ENCODE data around the gene FUT6.

Gene FUT6

DNA sequence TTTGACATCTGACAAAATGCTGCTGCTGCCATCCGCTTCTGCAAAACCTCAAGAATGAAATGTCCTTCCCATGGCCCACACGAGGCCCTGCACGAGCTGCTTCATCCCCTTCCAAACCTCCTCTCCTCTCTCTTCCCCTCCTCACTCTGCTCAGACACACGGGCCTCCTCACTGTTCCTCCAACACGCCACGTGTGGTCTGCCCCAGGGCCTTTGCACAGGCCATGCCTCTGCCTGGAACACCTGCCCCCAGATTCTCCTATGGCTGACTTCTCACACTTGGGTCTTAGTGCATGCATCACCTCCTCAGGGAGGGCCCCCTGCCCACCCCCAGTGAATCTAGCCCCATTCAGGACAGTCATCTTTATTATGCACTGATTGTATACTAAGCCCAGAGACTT lies 18.7 kb downstream of the FUT6 start:
- Histone ChIP-seq H3K9me3 (replicated peaks; ENCODE audit: insufficient read depth, low read length) (no peaks in the 10 kb centered on the region), H3K4me1 (ENCODE audit: low read length) (no peaks in the 10 kb centered on the region), H3K4me2 (ENCODE audit: low read depth, low read length) (no peak overlapping the region), H3K79me2 (ENCODE audit: low read length) (no peaks in the 10 kb centered on the region), H3K36me3 (replicated peaks; ENCODE audit: insufficient read depth, low read length) (no peaks in the 10 kb centered on the region), H3K9me2 (replicated peaks; ENCODE audit: insufficient read depth, low read length) (no peaks in the 10 kb centered on the region), H3K27ac (ENCODE audit: low read length) (no peak overlapping the region), H2AFZ (ENCODE audit: low read length) (no peak overlapping the region), H3K4me3 (ENCODE audit: low read length) (no peak overlapping the region), H4K20me1 (ENCODE audit: insufficient read depth, low read length) (no peaks in the 10 kb centered on the region), H3F3A (ENCODE audit: insufficient read depth, low read length) (no peaks in the 10 kb centered on the region), H3K9ac (ENCODE audit: low read length) (no peak overlapping the region), H3K27me3 (replicated peaks; ENCODE audit: insufficient read depth, low read length) (peaks cover 38% of the 10 kb centered on the region)
- TF ChIP-seq EZH2 (optimal IDR thresholded peaks at IDR 0.05; ENCODE audit: low read depth, low read length) (no peak), EZH2phosphoT487 (IDR thresholded peaks at IDR 0.05; ENCODE audit: low read length) (no peak), CTCF (IDR thresholded peaks at IDR 0.05; ENCODE audit: low read length) (no peak)
- no peak for DNase-seq

DNA sequence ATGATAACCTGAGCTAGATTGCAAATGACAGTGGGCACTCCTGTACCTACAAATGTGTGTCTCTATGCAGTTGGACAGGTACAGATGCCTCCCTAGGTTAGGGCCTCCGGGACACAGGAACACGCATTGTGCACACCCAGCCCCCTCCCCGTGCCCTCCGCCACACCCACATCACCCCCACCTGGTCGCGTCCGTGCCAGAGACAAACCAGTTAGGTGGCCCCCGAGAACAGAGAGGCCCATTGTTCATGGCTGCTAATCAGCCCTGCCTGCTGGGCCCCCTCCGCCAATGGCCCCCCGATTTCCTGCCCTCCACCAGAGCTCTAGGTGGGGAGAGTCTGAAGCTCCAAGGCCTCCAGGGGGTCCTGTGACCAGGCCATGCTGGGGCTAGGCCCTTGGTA lies 20.9 kb downstream of the FUT6 start:
- H2AFZ ChIP-seq (ENCODE audit: low read length) = no peak overlapping the region
- H3F3A ChIP-seq (ENCODE audit: insufficient read depth, low read length) = no peaks in the 10 kb centered on the region
- no peaks in the 10 kb centered on the region for H3K4me1 ChIP-seq (ENCODE audit: low read length)
- no peak overlapping the region for H3K4me3 ChIP-seq (ENCODE audit: low read length)
- no peaks in the 10 kb centered on the region for H3K9me2 ChIP-seq (replicated peaks; ENCODE audit: insufficient read depth, low read length)
- H3K27me3 ChIP-seq (replicated peaks; ENCODE audit: insufficient read depth, low read length) = peaks cover 41% of the 10 kb centered on the region
- H3K4me2 ChIP-seq (ENCODE audit: low read depth, low read length) = no peak overlapping the region
- no peak overlapping the region for H3K27ac ChIP-seq (ENCODE audit: low read length)
- no peaks in the 10 kb centered on the region for H3K79me2 ChIP-seq (ENCODE audit: low read length)
- TF ChIP-seq EZH2 (optimal IDR thresholded peaks at IDR 0.05; ENCODE audit: low read depth, low read length) (no peak), CTCF (IDR thresholded peaks at IDR 0.05; ENCODE audit: low read length) (no peak), EZH2phosphoT487 (IDR thresholded peaks at IDR 0.05; ENCODE audit: low read length) (no peak)
- H4K20me1 ChIP-seq (ENCODE audit: insufficient read depth, low read length) = no peaks in the 10 kb centered on the region
- no peak for DNase-seq
- no peaks in the 10 kb centered on the region for H3K36me3 ChIP-seq (replicated peaks; ENCODE audit: insufficient read depth, low read length)
- no peak overlapping the region for H3K9ac ChIP-seq (ENCODE audit: low read length)
- no peaks in the 10 kb centered on the region for H3K9me3 ChIP-seq (replicated peaks; ENCODE audit: insufficient read depth, low read length)

- Histone ChIP-seq H4K20me1 (ENCODE audit: insufficient read depth, low read length) (no peaks in the 10 kb centered on the region), H3K4me1 (ENCODE audit: low read length) (no peaks in the 10 kb centered on the region), H3K9me3 (replicated peaks; ENCODE audit: insufficient read depth, low read length) (no peaks in the 10 kb centered on the region), H3K9ac (ENCODE audit: low read length) (no peak overlapping the region), H3K4me2 (ENCODE audit: low read depth, low read length) (no peak overlapping the region), H3K79me2 (ENCODE audit: low read length) (no peaks in the 10 kb centered on the region), H3K4me3 (ENCODE audit: low read length) (no peak overlapping the region), H3F3A (ENCODE audit: insufficient read depth, low read length) (no peaks in the 10 kb centered on the region), H3K9me2 (replicated peaks; ENCODE audit: insufficient read depth, low read length) (no peaks in the 10 kb centered on the region), H3K36me3 (replicated peaks; ENCODE audit: insufficient read depth, low read length) (no peaks in the 10 kb centered on the region), H3K27ac (ENCODE audit: low read length) (no peak overlapping the region), H2AFZ (ENCODE audit: low read length) (no peak overlapping the region), H3K27me3 (replicated peaks; ENCODE audit: insufficient read depth, low read length) (peaks cover 34% of the 10 kb centered on the region)
- TF ChIP-seq EZH2 (optimal IDR thresholded peaks at IDR 0.05; ENCODE audit: low read depth, low read length) (no peak), EZH2phosphoT487 (IDR thresholded peaks at IDR 0.05; ENCODE audit: low read length) (no peak), CTCF (IDR thresholded peaks at IDR 0.05; ENCODE audit: low read length) (no peak)
- no peak for DNase-seq
These were observed 22.3 kb downstream of the FUT6 start for GRCh38 chr19:5817218-5817617.

Measured in MM.1S (cell line).